Measurements from ENCODE around the gene GDF10.

- TF ChIP-seq CTCF (IDR thresholded peaks at IDR 0.05) (no peak), POLR2A (IDR thresholded peaks at IDR 0.05) (no peak)
Observed at GRCh38 chr10:47329855-47330254, 29.9 kb downstream of the GDF10 start.
